Stomach (tissue), 4 donors: ENCODE data around the gene DNASE2.
A peak's percentile ranks its signal among the peaks of the same experiment; 100 is the strongest.

Source experiments
- CTCF ChIP-seq, 7 experiments: fragments of 450-650 bp in 4 of 7; fragments of 200-600 bp in 3 of 7; sonication (generic) in 3 of 7; IDR thresholded peaks; one replicate each; pipeline ENCODE4 v1.5.1; 2016 to 2019; ENCODE audit warnings: antibody characterized with exemption in 7 of 7, control low read depth in 2 of 7, mild to moderate bottlenecking in 1 of 7
- POLR2A ChIP-seq, 4 donors: fragments of 450-650 bp; IDR thresholded peaks; one replicate each; pipeline ENCODE4 v1.6.1; 2016; ENCODE audit warnings: antibody characterized with exemption in 4 of 4, control low read depth in 2 of 4, mild to moderate bottlenecking in 1 of 4, moderate library complexity in 1 of 4
- POLR2AphosphoS5 ChIP-seq, 3 donors: sonication (generic); formaldehyde crosslinking; IDR thresholded peaks; one replicate each; pipeline ENCODE4 v1.6.1; 2016; ENCODE audit warnings: antibody characterized with exemption in 3 of 3

GRCh38 chr19:12838182-12838885, 42.9 kb downstream of the DNASE2 start, which contains the start of gene MAST1:
- TF ChIP-seq CTCF (IDR thresholded peaks at IDR 0.05) (peak in 1 of 7 experiments; percentile 68), POLR2AphosphoS5 (IDR thresholded peaks at IDR 0.05) (no peak), POLR2A (IDR thresholded peaks at IDR 0.05) (no peak)
